BLaER1 (cell line): ENCODE data around the gene KCNK4.

Experiments used
- H3K27ac ChIP-seq: shearing (Covaris generic); formaldehyde crosslinking; 2 replicates; pipeline ENCODE4 v1.8.1; 2022
- H3K27me3 ChIP-seq: shearing (Covaris generic); formaldehyde crosslinking; 2 replicates; pipeline ENCODE4 v1.8.1; 2022
- H3K36me3 ChIP-seq: shearing (Covaris generic); formaldehyde crosslinking; 2 replicates; pipeline ENCODE4 v1.8.1; 2022
- H3K4me1 ChIP-seq: shearing (Covaris generic); formaldehyde crosslinking; 2 replicates; pipeline ENCODE4 v1.8.1; 2022
- H3K4me2 ChIP-seq: shearing (Covaris generic); formaldehyde crosslinking; 2 replicates; pipeline ENCODE4 v1.8.1; 2022
- H3K4me3 ChIP-seq: shearing (Covaris generic); formaldehyde crosslinking; 2 replicates; pipeline ENCODE4 v1.8.1; 2022
- H3K9ac ChIP-seq: shearing (Covaris generic); formaldehyde crosslinking; 2 replicates; pipeline ENCODE4 v1.8.1; 2022
- H3K9me3 ChIP-seq: shearing (Covaris generic); formaldehyde crosslinking; 2 replicates; pipeline ENCODE4 v1.8.1; 2022
- H4K20me1 ChIP-seq: shearing (Covaris generic); formaldehyde crosslinking; 2 replicates; pipeline ENCODE4 v1.8.1; 2022
- Cebpa-rat ChIP-seq: shearing (Covaris generic); IDR thresholded peaks from 2 replicates; pipeline ENCODE4 v1.8.1; 2022

The KCNK4 gene

GRCh38 chr11:64290352-64291261, 495 bp upstream of the KCNK4 start:
- Histone ChIP-seq H3K27me3 (peaks cover 65% of the 10 kb centered on the region), H3K9ac (no peak overlapping the region), H3K27ac (no peak overlapping the region), H3K4me1 (peaks cover 28% of the 10 kb centered on the region), H3K36me3 (peaks cover 6% of the 10 kb centered on the region; the same call in 1 of the 2 replicates), H3K9me3 (no peaks in the 10 kb centered on the region), H3K4me3 (no peak overlapping the region), H3K4me2 (no peak overlapping the region), H4K20me1 (peaks cover 37% of the 10 kb centered on the region)
- no peak for TF ChIP-seq Cebpa-rat

DNA sequence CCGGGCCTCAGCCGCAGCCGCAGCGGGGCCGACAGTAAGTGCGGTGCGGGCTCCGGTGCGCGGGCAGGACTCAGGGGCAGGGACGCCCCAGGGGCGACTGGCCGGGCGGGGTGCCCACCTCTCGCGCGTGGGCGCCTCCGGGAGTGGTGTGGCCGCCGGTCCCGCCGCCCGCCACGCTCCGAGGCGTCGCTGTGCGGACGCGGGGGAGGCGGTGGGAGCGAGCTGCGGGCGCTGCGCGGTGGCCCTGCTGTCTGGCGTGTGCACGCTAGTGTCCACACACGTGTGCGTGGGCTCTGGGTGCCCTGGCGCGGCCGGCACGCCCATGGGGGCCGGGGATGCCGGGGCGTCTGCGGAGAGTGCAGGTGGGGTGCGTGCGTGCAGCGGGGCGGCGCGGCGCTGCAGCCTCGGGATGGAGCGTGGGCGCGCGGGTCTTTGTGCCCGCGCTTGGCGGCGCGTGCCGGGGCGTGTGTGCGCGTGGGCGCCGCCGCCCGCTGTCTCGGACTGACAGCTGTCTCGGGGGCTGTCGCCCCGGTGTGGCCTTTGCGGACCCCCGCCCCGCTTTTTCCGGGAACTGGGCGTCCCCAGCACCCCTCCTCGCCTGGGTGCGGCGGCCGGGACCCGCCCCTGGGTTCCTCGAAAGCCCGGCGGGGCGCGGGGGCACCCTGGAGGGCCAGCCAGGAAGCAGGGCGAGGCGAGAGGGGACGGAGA, 804 bp downstream of the KCNK4 start:
- Histone ChIP-seq H3K27me3 (peaks cover 78% of the 10 kb centered on the region), H3K4me2 (peak overlapping the region; percentile 61), H3K36me3 (peaks cover 6% of the 10 kb centered on the region; the same call in 1 of the 2 replicates), H3K4me1 (peaks cover 18% of the 10 kb centered on the region), H3K9ac (no peak overlapping the region), H3K9me3 (no peaks in the 10 kb centered on the region), H4K20me1 (peaks cover 49% of the 10 kb centered on the region), H3K4me3 (peak overlapping the region; percentile 49), H3K27ac (no peak overlapping the region)
- no peak for TF ChIP-seq Cebpa-rat

DNA sequence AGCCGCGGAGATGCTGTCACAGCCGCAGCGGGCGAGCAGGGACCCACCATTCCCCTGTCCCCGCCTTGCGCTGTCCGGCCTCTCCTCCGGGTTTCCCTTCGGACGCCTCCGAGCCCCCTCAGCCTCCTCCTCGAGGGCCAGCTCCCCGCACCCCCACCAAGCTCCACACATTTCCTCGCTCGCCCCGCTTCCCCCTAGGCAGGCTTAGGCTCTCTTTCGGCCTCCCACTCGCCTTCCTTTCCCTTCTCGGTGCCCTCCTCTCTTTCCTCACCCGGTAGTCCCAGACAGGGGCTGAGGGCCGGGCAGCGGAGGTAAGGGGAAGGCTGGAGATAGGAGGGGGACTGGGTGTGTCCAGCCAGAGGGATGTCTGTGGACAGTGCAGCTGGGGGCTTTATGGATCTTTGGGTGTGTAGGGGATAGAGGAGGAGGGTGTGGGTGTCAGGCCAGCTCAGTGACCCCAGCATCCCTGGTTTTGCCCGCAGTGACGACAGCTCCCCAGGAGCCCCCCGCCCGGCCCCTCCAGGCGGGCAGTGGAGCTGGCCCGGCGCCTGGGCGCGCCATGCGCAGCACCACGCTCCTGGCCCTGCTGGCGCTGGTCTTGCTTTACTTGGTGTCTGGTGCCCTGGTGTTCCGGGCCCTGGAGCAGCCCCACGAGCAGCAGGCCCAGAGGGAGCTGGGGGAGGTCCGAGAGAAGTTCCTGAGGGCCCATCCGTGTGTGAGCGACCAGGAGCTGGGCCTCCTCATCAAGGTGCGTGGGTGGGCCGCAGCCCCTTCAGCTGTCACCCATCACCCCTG, 1.6 kb downstream of the KCNK4 start:
- Histone ChIP-seq H3K27me3 (peaks cover 86% of the 10 kb centered on the region), H4K20me1 (peaks cover 57% of the 10 kb centered on the region), H3K36me3 (peaks cover 6% of the 10 kb centered on the region; the same call in 1 of the 2 replicates), H3K27ac (no peak overlapping the region), H3K9me3 (no peaks in the 10 kb centered on the region), H3K9ac (no peak overlapping the region), H3K4me2 (peak overlapping the region; percentile 61), H3K4me1 (peaks cover 14% of the 10 kb centered on the region), H3K4me3 (peak overlapping the region; percentile 49)
- TF ChIP-seq Cebpa-rat = no peak

- Histone ChIP-seq H3K27ac (no peak overlapping the region), H4K20me1 (peaks cover 77% of the 10 kb centered on the region), H3K9ac (no peak overlapping the region), H3K4me2 (no peak overlapping the region), H3K4me1 (peaks cover 22% of the 10 kb centered on the region), H3K9me3 (no peaks in the 10 kb centered on the region), H3K27me3 (peaks cover 100% of the 10 kb centered on the region), H3K36me3 (no peaks in the 10 kb centered on the region), H3K4me3 (no peak overlapping the region)
- TF ChIP-seq Cebpa-rat = no peak
These were observed 3.7 kb downstream of the KCNK4 start for GRCh38 chr11:64294774-64295173.

GRCh38 chr11:64295760-64296159, 4.7 kb downstream of the KCNK4 start:
- H3K9me3 ChIP-seq = no peaks in the 10 kb centered on the region

DNA sequence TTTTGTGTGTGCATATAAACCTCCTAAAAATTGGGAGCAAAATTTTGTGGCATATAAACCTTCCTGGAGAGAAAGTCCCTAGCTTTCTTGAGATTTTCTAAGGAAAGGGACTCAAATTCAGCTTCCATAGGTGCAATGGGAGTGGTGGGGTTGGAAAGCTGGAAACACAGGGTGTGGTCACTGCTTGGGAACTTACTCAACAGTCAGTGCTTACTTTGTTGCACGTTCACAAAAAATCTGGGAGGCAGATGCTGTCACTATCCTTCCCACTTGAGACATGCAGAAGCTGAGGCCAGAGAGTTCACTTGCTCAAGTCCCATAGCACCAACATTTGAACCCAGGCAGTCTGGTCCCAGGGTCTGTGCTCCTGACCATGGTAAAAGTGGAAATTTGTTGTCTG, 5.1 kb downstream of the KCNK4 start:
- H3K9ac ChIP-seq = no peak overlapping the region
- TF ChIP-seq Cebpa-rat = no peak
- peaks cover 76% of the 10 kb centered on the region for H4K20me1 ChIP-seq
- peaks cover 100% of the 10 kb centered on the region for H3K27me3 ChIP-seq
- H3K27ac ChIP-seq = no peak overlapping the region
- no peaks in the 10 kb centered on the region for H3K36me3 ChIP-seq
- no peak overlapping the region for H3K4me3 ChIP-seq
- no peaks in the 10 kb centered on the region for H3K9me3 ChIP-seq
- peaks cover 36% of the 10 kb centered on the region for H3K4me1 ChIP-seq
- no peak overlapping the region for H3K4me2 ChIP-seq

More at GRCh38 chr11:64295760-64296159, 4.7 kb downstream of the KCNK4 start:
- peaks cover 32% of the 10 kb centered on the region for H3K4me1 ChIP-seq
- no peak overlapping the region for H3K9ac ChIP-seq
- H3K27me3 ChIP-seq = peaks cover 100% of the 10 kb centered on the region
- H3K36me3 ChIP-seq = no peaks in the 10 kb centered on the region
- H3K4me2 ChIP-seq = no peak overlapping the region
- H3K27ac ChIP-seq = no peak overlapping the region
- peaks cover 80% of the 10 kb centered on the region for H4K20me1 ChIP-seq
- no peak overlapping the region for H3K4me3 ChIP-seq
- no peak for TF ChIP-seq Cebpa-rat

- no peaks in the 10 kb centered on the region for H3K9me3 ChIP-seq
- H3K4me2 ChIP-seq = no peak overlapping the region
- H3K27ac ChIP-seq = no peak overlapping the region
- H3K9ac ChIP-seq = no peak overlapping the region
- no peaks in the 10 kb centered on the region for H3K36me3 ChIP-seq
- TF ChIP-seq Cebpa-rat = no peak
- H3K4me3 ChIP-seq = no peak overlapping the region
- peaks cover 100% of the 10 kb centered on the region for H3K27me3 ChIP-seq
- peaks cover 68% of the 10 kb centered on the region for H4K20me1 ChIP-seq
- H3K4me1 ChIP-seq = peaks cover 30% of the 10 kb centered on the region
These were observed 6.0 kb downstream of the KCNK4 start for GRCh38 chr11:64296830-64297698.

- TF ChIP-seq Cebpa-rat = no peak
- no peak overlapping the region for H3K4me2 ChIP-seq
These were observed 6.7 kb downstream of the KCNK4 start for GRCh38 chr11:64297699-64298358.

More at GRCh38 chr11:64297699-64298358, 6.7 kb downstream of the KCNK4 start:
- Histone ChIP-seq H3K4me1 (peaks cover 25% of the 10 kb centered on the region), H4K20me1 (peaks cover 60% of the 10 kb centered on the region), H3K27me3 (peaks cover 92% of the 10 kb centered on the region), H3K27ac (no peak overlapping the region), H3K36me3 (no peaks in the 10 kb centered on the region), H3K4me3 (no peak overlapping the region), H3K9me3 (no peaks in the 10 kb centered on the region), H3K9ac (no peak overlapping the region)
